Measurements from ENCODE around the gene NPHP4. TPM values are rescaled to one million over a fixed set of nuclear protein-coding genes. Genes with fewer than 3 reads are reported as not detected.

Gene NPHP4
- polyA plus RNA-seq, 3 donors, result 0.39 to 13.7 (median 1.2) TPM

DNA sequence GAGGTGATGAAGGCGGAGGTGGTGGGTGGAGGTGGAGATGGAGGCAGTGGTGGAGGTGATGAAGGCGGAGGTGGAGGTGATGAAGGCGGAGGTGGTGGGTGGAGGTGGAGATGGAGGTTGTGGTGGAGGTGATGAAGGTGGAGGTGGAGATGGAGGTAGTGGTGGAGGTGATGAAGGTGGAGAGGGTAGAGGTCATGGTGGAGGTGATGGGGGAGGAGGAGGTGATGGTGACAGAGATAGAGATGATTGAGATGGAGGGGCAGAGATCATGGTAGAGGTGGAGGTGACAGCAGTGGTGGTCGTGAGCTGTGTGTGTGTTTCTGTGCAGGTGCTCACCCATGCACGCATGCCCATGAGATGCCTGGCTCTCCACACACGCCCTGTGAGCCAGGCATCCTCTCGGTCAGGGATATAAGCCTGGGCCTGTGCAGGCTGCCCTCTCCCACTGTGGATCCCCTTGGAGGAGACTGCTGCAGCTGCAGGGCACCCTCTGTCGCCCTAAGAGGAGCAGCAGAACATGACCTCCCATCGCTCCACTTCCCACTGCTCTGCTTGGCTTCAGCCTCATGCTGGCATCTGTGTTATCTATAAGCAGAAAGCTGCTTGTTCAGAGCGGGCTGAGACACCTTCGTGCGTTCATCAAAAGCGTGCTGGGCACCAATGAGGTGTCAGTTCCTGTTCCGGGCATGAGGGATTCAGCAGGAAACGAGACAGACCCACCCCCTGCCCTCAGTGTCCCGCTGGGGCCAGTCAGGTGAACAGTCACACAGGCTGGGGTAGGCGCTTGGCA lies 20.5 kb upstream of the NPHP4 start:
- H4K20me1 ChIP-seq (ENCODE audit: insufficient read depth, low read length), result peaks cover 25% of the 10 kb centered on the region
- H3K36me3 ChIP-seq (replicated peaks in 1 of 2; ENCODE audit: control insufficient read depth in 1 of 2, insufficient read depth in 2 of 2, low read length in 2 of 2), result peaks cover 0 to 22% of the 10 kb centered on the region in 2 donors
- Mint-ChIP-seq H3K4me3 (no peak overlapping the region), H3K36me3 (peaks cover 22 to 42% of the 10 kb centered on the region in 2 donors), H3K9me3 (peaks cover 0 to 2% (median 0%) of the 10 kb centered on the region in 7 donors), H3K27me3 (ENCODE audit: low read depth in 3 of 3) (peaks cover 0 to 3% (median 2%) of the 10 kb centered on the region in 3 donors), H3K27ac (peak overlapping the region in 1 of 7 donors; percentile 53), H3K4me1 (peaks cover 23% of the 10 kb centered on the region)
- H2AFZ ChIP-seq (ENCODE audit: insufficient read depth, low read depth, low read length, poor library complexity, severe bottlenecking), result no peak overlapping the region
- H3K9me3 ChIP-seq (replicated peaks in 1 of 2; ENCODE audit: control insufficient read depth in 1 of 2, insufficient read depth in 1 of 2, low read length in 2 of 2), result no peaks in the 10 kb centered on the region
- no peaks in the 10 kb centered on the region for H3K27me3 ChIP-seq (ENCODE audit: control insufficient read depth in 2 of 2, insufficient read depth in 2 of 2, low read length in 2 of 2)
- TF ChIP-seq, protein P1, sequence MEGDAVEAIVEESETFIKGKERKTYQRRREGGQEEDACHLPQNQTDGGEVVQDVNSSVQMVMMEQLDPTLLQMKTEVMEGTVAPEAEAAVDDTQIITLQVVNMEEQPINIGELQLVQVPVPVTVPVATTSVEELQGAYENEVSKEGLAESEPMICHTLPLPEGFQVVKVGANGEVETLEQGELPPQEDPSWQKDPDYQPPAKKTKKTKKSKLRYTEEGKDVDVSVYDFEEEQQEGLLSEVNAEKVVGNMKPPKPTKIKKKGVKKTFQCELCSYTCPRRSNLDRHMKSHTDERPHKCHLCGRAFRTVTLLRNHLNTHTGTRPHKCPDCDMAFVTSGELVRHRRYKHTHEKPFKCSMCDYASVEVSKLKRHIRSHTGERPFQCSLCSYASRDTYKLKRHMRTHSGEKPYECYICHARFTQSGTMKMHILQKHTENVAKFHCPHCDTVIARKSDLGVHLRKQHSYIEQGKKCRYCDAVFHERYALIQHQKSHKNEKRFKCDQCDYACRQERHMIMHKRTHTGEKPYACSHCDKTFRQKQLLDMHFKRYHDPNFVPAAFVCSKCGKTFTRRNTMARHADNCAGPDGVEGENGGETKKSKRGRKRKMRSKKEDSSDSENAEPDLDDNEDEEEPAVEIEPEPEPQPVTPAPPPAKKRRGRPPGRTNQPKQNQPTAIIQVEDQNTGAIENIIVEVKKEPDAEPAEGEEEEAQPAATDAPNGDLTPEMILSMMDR (IDR thresholded peaks at IDR 0.05), result no peak
- H3K79me2 ChIP-seq (ENCODE audit: insufficient read depth, low read length), result no peaks in the 10 kb centered on the region
- H3K4me3 ChIP-seq (replicated peaks in 1 of 3; ENCODE audit: low read depth in 2 of 3, low read length in 3 of 3), result no peak overlapping the region
- 89% methylated on average over 17 of the region's 17 CpGs for WGBS (ENCODE audit: insufficient coverage)
- peaks cover 17 to 29% of the 10 kb centered on the region in 2 donors for H3K4me1 ChIP-seq (ENCODE audit: control insufficient read depth in 1 of 2, insufficient read depth in 2 of 2, low read length in 2 of 2)
- no peak overlapping the region for H3K27ac ChIP-seq (ENCODE audit: low read depth in 1 of 2, low read length in 2 of 2)
- no peak for DNase-seq
- intact Hi-C loops (cut with micrococcal nuclease), result no loop called here
- H3K4me2 ChIP-seq (replicated peaks; ENCODE audit: extremely low read depth, low read length, poor library complexity, severe bottlenecking), result no peak overlapping the region
- H3K9ac ChIP-seq (ENCODE audit: insufficient read depth, low read length, poor library complexity, severe bottlenecking), result no peak overlapping the region

DNA sequence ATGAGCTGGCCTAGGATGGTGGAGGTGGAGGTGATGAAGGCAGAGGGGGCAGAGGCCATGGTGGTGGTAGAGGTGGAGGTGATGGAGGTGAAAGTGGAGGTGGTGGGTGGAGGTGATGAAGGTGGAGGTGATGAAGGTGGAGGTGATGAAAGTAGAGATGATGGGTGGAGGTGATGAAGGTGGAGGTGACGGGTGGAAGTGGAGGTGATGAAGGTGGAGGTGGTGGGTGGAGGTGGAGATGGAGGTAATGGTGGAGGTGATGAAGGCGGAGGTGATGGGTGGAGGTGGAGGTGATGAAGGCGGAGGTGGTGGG lies 19.7 kb upstream of the NPHP4 start:
- Histone ChIP-seq H3K9ac (ENCODE audit: insufficient read depth, low read length, poor library complexity, severe bottlenecking) (no peak overlapping the region), H3K4me2 (replicated peaks; ENCODE audit: extremely low read depth, low read length, poor library complexity, severe bottlenecking) (no peak overlapping the region), H3K27ac (ENCODE audit: low read depth in 1 of 2, low read length in 2 of 2) (no peak overlapping the region), H3K4me3 (replicated peaks in 1 of 3; ENCODE audit: low read depth in 2 of 3, low read length in 3 of 3) (no peak overlapping the region), H4K20me1 (ENCODE audit: insufficient read depth, low read length) (peaks cover 33% of the 10 kb centered on the region), H2AFZ (ENCODE audit: insufficient read depth, low read depth, low read length, poor library complexity, severe bottlenecking) (no peak overlapping the region), H3K4me1 (ENCODE audit: control insufficient read depth in 1 of 2, insufficient read depth in 2 of 2, low read length in 2 of 2) (peaks cover 25 to 37% of the 10 kb centered on the region in 2 donors), H3K79me2 (ENCODE audit: insufficient read depth, low read length) (no peaks in the 10 kb centered on the region), H3K27me3 (ENCODE audit: control insufficient read depth in 2 of 2, insufficient read depth in 2 of 2, low read length in 2 of 2) (no peaks in the 10 kb centered on the region), H3K9me3 (replicated peaks in 1 of 2; ENCODE audit: control insufficient read depth in 1 of 2, insufficient read depth in 1 of 2, low read length in 2 of 2) (no peaks in the 10 kb centered on the region), H3K36me3 (replicated peaks in 1 of 2; ENCODE audit: control insufficient read depth in 1 of 2, insufficient read depth in 2 of 2, low read length in 2 of 2) (peaks cover 0 to 20% of the 10 kb centered on the region in 2 donors)
- DNase-seq, result no peak
- Mint-ChIP-seq H3K36me3 (peaks cover 23 to 37% of the 10 kb centered on the region in 2 donors), H3K9me3 (peaks cover 0 to 2% (median 0%) of the 10 kb centered on the region in 7 donors), H3K4me1 (peaks cover 29% of the 10 kb centered on the region), H3K27ac (peak overlapping the region in 1 of 7 donors; percentile 73), H3K4me3 (no peak overlapping the region), H3K27me3 (ENCODE audit: low read depth in 3 of 3) (peaks cover 0 to 3% (median 2%) of the 10 kb centered on the region in 3 donors)
- intact Hi-C loops (cut with micrococcal nuclease), result no loop called here
- WGBS (ENCODE audit: insufficient coverage), result 100% methylated on average over 1 of the region's 3 CpGs
- TF ChIP-seq, protein P1 (IDR thresholded peaks at IDR 0.05), result no peak
